Measurements from ENCODE around the gene SYNRG.

Gene SYNRG

DNA sequence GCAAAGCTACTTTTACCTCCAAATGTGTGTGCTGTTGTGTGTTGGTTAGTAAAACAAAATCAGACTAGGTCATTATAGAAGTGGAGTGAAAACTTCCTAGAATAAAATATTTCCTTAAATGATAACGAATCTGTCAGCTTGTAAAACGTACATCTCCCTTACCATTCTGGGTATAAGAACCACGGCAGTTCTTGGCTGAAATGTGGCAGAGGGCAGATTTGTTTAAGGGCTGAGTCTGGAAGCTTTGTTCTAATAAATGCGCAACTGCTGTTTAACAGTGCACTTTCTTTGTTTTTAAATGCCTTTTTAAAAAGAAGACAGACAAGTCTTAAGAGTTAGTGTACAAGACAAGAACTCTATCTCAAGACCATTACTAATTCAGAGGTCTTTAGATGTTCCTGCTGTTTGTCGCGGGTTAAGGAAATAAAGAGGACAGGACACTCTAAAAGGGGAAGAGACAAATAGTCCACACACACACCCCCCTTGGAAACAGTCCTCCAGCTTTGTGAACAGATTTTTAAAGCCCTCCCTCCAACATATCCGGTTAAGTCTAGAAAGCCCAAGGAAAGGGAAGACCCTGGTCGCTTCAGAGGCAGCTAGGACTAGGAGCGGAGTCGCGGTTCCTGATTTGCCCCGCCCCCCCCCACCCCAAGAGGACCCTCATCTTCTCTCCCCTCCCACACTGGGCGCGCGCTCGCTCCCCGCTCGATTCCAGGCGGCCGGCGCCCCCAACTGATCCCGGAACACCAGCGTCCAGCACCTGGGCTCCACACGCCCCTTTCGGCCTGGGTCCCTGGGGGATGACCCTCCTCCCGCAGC is 658 bp downstream of the SYNRG start:
- Histone ChIP-seq H3K4me3 (peak overlapping the region; percentile 85), H3K36me3 (ENCODE audit: insufficient read depth, low read length) (peaks cover 34% of the 10 kb centered on the region), H3K9ac (ENCODE audit: insufficient read length) (peak overlapping the region; percentile 90), H3K9me3 (ENCODE audit: low read depth, low read length) (0 out of 2 replicates have a peak, but pooled peaks cover 3% of the 10 kb centered on the region), H3K27ac (peak overlapping the region; percentile 69)
- DNase-seq (ENCODE audit: low read depth, low spot score), result no peak
- TF ChIP-seq EZH2 (IDR thresholded peaks at IDR 0.05) (no peak), POLR2AphosphoS5 (IDR thresholded peaks at IDR 0.05; ENCODE audit: borderline replicate concordance, low read depth, low read length) (no peak), FOXP2 (optimal IDR thresholded peaks at IDR 0.05; ENCODE audit: control extremely low read depth, extremely low read length, insufficient read depth) (no peak)

DNA sequence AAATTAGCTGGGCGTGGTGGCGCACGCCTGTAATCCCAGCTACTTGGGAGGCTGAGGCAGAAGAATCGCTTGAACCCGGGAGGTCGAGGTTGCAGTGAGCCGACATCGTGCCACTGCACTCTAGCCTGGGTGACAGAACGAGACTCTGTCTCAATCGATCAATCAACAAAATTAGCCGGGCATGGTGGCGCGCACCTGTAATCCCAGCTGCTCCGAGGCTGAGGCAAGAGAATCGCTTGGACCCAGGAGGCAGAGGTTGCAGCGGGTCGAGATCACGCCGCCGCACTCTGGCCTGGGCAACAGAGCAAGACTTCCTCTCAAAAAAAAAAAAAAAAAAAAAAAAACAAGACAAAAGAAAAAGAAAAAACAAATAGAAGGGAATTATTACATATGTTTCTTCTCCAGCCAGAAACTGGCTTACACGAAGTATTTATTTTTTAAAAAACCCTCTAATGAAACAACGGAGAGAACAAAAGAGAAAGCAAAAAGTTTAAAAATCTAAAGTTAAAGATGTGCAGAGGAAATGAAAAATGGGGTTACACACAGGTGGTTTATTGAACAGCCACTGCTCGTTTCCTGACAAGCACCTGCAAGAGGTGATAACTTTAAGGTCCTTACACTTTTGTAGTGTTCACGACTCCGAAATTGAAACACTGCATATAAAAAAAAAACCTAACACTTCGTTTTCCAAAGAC is 1.4 kb downstream of the SYNRG start:
- Histone ChIP-seq H3K4me3 (peak overlapping the region; percentile 85), H3K9me3 (ENCODE audit: low read depth, low read length) (0 out of 2 replicates have a peak, but pooled peaks cover 4% of the 10 kb centered on the region), H3K9ac (ENCODE audit: insufficient read length) (peak overlapping the region; percentile 90), H3K36me3 (ENCODE audit: insufficient read depth, low read length) (peaks cover 33% of the 10 kb centered on the region), H3K27ac (peak overlapping the region; percentile 67)
- no peak for DNase-seq (ENCODE audit: low read depth, low spot score)
- TF ChIP-seq EZH2 (IDR thresholded peaks at IDR 0.05), result no peak
- no peak for TF ChIP-seq FOXP2 (optimal IDR thresholded peaks at IDR 0.05; ENCODE audit: control extremely low read depth, extremely low read length, insufficient read depth)
- no peak for TF ChIP-seq POLR2AphosphoS5 (IDR thresholded peaks at IDR 0.05; ENCODE audit: borderline replicate concordance, low read depth, low read length)

DNA sequence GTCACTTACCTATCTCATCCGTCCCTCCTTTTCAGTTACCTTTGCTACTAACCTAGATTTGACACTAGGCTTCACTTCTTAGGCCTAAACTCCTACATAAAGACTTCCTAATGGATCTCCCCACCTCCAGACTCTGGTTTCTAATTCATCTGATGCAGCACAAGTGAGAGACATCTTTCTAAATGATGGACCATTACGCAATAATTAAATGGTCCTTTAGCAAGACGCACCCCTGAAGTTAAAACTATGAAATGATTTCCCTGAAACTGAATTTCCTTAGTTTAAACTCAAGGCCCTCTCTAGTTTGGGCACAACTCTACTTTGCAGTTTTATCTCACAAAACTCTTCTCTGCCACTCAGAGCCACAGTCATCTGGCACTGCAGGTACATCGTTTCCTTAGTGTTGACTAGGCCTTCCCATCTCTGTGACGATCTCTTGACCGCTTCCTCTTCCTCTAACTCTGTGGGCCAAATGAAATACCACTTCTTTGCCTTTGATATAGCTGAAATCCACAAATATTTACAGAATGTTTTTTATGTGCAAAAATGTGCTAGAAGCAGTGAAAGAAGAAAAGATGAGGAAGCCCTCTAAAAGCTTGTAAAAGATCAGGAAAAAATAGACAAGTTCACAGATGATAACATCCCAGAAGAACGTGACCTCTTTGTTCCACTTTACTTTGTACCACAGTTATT is 3.3 kb downstream of the SYNRG start:
- TF ChIP-seq FOXP2 (optimal IDR thresholded peaks at IDR 0.05; ENCODE audit: control extremely low read depth, extremely low read length, insufficient read depth) (no peak), EZH2 (IDR thresholded peaks at IDR 0.05) (no peak), POLR2AphosphoS5 (IDR thresholded peaks at IDR 0.05; ENCODE audit: borderline replicate concordance, low read depth, low read length) (no peak)
- DNase-seq (ENCODE audit: low read depth, low spot score), result no peak
- Histone ChIP-seq H3K9me3 (ENCODE audit: low read depth, low read length) (0 out of 2 replicates have a peak, but pooled peaks cover 4% of the 10 kb centered on the region), H3K27ac (no peak overlapping the region), H3K9ac (ENCODE audit: insufficient read length) (no peak overlapping the region), H3K4me3 (no peak overlapping the region), H3K36me3 (ENCODE audit: insufficient read depth, low read length) (peaks cover 33% of the 10 kb centered on the region)

DNA sequence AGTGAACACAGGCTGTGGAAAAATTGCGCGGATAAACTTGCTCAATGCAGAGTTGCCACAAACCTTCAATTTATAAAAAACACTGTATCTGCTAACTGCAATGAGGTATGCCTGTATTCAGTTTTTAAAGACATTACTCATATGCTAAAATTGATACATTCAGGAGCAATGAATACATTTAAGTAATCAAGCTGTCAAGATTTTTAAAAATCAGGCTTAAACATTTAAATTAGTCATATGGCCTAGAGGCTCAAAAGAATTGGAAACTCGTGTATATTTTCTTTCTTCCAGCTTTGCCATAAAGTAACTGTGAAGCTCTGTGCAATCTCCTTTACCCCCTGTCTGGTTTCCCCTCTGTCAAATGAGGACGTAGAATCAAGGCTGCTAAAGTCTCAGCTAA is 4.1 kb downstream of the SYNRG start:
- Histone ChIP-seq H3K4me3 (no peak overlapping the region), H3K9ac (ENCODE audit: insufficient read length) (no peak overlapping the region), H3K9me3 (ENCODE audit: low read depth, low read length) (0 out of 2 replicates have a peak, but pooled peaks cover 4% of the 10 kb centered on the region), H3K36me3 (ENCODE audit: insufficient read depth, low read length) (peaks cover 40% of the 10 kb centered on the region), H3K27ac (peak overlapping the region; percentile 26; the same call in 1 of the 2 replicates)
- no peak for DNase-seq (ENCODE audit: low read depth, low spot score)
- no peak for TF ChIP-seq POLR2AphosphoS5 (IDR thresholded peaks at IDR 0.05; ENCODE audit: borderline replicate concordance, low read depth, low read length)
- TF ChIP-seq EZH2 (IDR thresholded peaks at IDR 0.05), result no peak
- no peak for TF ChIP-seq FOXP2 (optimal IDR thresholded peaks at IDR 0.05; ENCODE audit: control extremely low read depth, extremely low read length, insufficient read depth)

DNA sequence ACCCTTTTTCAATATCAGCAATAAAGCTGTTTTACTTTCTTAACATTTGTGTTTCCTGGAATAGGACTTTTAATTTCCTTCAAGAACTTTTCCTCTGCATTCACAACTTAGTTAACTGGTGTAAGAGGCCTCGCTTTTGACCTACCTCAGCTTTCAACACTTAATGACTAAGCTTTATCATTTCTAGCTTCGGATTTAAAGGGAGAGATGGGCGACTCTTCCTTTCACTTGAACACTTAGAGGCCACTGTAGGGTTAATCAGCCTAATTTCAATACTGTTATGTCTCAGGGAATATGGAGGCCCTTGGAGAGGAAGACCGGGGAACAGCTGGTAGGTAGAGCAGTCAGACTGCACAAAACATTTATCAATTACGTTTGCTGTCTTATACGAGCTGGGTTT is 4.7 kb downstream of the SYNRG start:
- DNase-seq (ENCODE audit: low read depth, low spot score), result no peak
- Histone ChIP-seq H3K27ac (no peak overlapping the region), H3K9me3 (ENCODE audit: low read depth, low read length) (0 out of 2 replicates have a peak, but pooled peaks cover 4% of the 10 kb centered on the region), H3K36me3 (ENCODE audit: insufficient read depth, low read length) (peaks cover 43% of the 10 kb centered on the region), H3K9ac (ENCODE audit: insufficient read length) (no peak overlapping the region), H3K4me3 (no peak overlapping the region)
- TF ChIP-seq EZH2 (IDR thresholded peaks at IDR 0.05), result no peak
- TF ChIP-seq FOXP2 (optimal IDR thresholded peaks at IDR 0.05; ENCODE audit: control extremely low read depth, extremely low read length, insufficient read depth), result no peak

DNA sequence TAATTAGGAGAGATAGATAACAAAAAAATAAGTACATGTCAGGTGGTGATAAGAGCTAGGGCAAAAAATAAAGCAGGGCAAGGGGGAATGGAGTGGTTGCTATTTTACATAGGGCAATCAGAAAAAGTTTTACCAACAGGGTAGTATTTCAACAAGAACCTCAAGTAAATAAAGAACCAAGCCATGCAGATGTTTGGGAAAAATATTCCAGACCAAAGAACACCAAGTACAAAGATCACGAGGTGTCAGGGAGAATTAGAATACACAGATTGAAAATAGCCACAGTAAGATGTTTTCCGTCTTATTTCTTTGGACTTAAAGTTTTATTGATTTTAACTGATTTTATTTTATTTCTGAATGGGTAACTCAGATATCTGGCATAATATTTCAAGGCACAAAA is 11.1 kb downstream of the SYNRG start:
- Histone ChIP-seq H3K4me3 (no peak overlapping the region), H3K27ac (no peak overlapping the region), H3K36me3 (ENCODE audit: insufficient read depth, low read length) (peaks cover 51% of the 10 kb centered on the region), H3K9me3 (ENCODE audit: low read depth, low read length) (no peaks in the 10 kb centered on the region), H3K9ac (ENCODE audit: insufficient read length) (no peak overlapping the region)
- TF ChIP-seq POLR2AphosphoS5 (IDR thresholded peaks at IDR 0.05; ENCODE audit: borderline replicate concordance, low read depth, low read length), result no peak
- no peak for TF ChIP-seq FOXP2 (optimal IDR thresholded peaks at IDR 0.05; ENCODE audit: control extremely low read depth, extremely low read length, insufficient read depth)
- TF ChIP-seq EZH2 (IDR thresholded peaks at IDR 0.05), result no peak
- DNase-seq (ENCODE audit: low read depth, low spot score), result no peak

DNA sequence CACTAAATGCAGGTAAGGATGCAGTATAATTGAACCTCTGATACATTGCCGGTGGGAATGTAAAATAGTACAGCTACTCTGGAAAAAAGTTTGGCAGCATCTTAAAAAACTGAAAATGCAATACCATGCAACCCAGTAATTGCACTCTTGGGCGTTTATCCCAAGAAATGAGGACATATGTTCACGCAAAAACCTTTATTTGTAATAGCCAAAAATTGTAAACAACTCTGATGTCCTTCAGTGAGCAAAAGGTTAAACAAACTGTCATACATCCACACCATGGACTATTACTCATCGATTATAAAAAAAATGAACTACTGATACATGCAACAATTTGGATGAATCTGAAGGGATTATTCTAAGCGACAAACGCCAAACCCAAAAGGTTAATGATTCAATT is 16.9 kb downstream of the SYNRG start:
- no peak for DNase-seq (ENCODE audit: low read depth, low spot score)
- H3K9me3 ChIP-seq (ENCODE audit: low read depth, low read length), result no peaks in the 10 kb centered on the region
- H3K36me3 ChIP-seq (ENCODE audit: insufficient read depth, low read length), result peaks cover 36% of the 10 kb centered on the region
- TF ChIP-seq FOXP2 (optimal IDR thresholded peaks at IDR 0.05; ENCODE audit: control extremely low read depth, extremely low read length, insufficient read depth) (no peak), EZH2 (IDR thresholded peaks at IDR 0.05) (no peak), POLR2AphosphoS5 (IDR thresholded peaks at IDR 0.05; ENCODE audit: borderline replicate concordance, low read depth, low read length) (no peak)
- H3K4me3 ChIP-seq, result no peak overlapping the region
- no peak overlapping the region for H3K9ac ChIP-seq (ENCODE audit: insufficient read length)
- no peak overlapping the region for H3K27ac ChIP-seq

DNA sequence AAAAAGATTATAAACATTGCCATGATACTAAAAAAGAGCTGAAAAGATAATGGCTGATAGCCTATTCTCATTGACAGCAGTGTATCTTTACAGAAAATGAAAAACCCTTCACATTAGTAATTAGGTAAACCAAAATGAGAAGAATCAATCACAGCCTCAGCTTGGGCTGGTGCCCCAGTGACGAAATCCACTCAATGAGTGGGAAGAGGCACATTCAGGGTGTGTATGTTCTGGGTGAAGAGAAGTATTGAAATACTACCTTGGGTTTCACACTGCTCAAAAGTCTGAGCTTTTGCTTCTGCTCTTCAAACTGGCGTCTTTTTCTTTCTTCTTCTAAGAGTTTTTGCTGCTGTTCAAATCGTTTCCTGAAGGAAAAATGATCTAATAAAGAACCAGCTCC is 24.2 kb downstream of the SYNRG start:
- DNase-seq (ENCODE audit: low read depth, low spot score), result no peak
- H3K4me3 ChIP-seq, result no peak overlapping the region
- H3K9me3 ChIP-seq (ENCODE audit: low read depth, low read length), result no peaks in the 10 kb centered on the region
- H3K27ac ChIP-seq, result no peak overlapping the region
- no peak for TF ChIP-seq FOXP2 (optimal IDR thresholded peaks at IDR 0.05; ENCODE audit: control extremely low read depth, extremely low read length, insufficient read depth)
- H3K36me3 ChIP-seq (ENCODE audit: insufficient read depth, low read length), result peaks cover 48% of the 10 kb centered on the region
- peak overlapping the region; percentile 15 for H3K9ac ChIP-seq (ENCODE audit: insufficient read length)

Data from SK-N-MC (cell line).